Kidney (tissue), 14 donors: Measurements from ENCODE around the gene ABCA5. TPM values are rescaled to one million over a fixed set of nuclear protein-coding genes. Genes with fewer than 3 reads are reported as not detected.

Experiments
- DNase-seq, 5 donors: peaks; one replicate each; pipeline ENCODE4 v3.0.0-alpha.2; 2013 to 2020
- FAIRE-seq: peaks from 2 replicates; lab custom pipeline; 2012; peaks lifted over from hg19 to GRCh38; lab: Jason Lieb, UNC
- H3K27ac ChIP-seq, 2 donors: one replicate each; pipeline ENCODE4 v1.7.0; 2013; ENCODE audit warnings: low read depth in 2 of 2, low read length in 2 of 2, inconsistent platforms in 1 of 2
- H3K27me3 ChIP-seq: one replicate; pipeline ENCODE4 v1.7.1; 2013; ENCODE audit warnings: low read length, inconsistent platforms; ENCODE audit not compliant: control insufficient read depth, insufficient read depth
- H3K36me3 ChIP-seq, 3 donors: one replicate each; pipeline versions ENCODE4 v1.7.0 to v1.7.1; 2013; ENCODE audit warnings: low read length in 3 of 3, control low read depth in 1 of 3, inconsistent platforms in 1 of 3; ENCODE audit not compliant: insufficient read depth in 3 of 3, control insufficient read depth in 2 of 3
- H3K4me1 ChIP-seq, 3 donors: one replicate each; pipeline versions ENCODE4 v1.7.0 to v1.7.1; 2013; ENCODE audit warnings: low read length in 3 of 3, inconsistent platforms in 1 of 3, low read depth in 1 of 3; ENCODE audit not compliant: control insufficient read depth in 2 of 3, insufficient read depth in 2 of 3
- H3K4me3 ChIP-seq, 3 donors: one replicate each; pipeline versions ENCODE4 v1.7.0 to v1.8.1; 2013; ENCODE audit warnings: low read length in 3 of 3, control low read depth in 1 of 3, inconsistent platforms in 1 of 3
- H3K9ac ChIP-seq, 3 donors: one replicate each; pipeline versions ENCODE4 v1.7.0 to v1.7.1; 2013; ENCODE audit warnings: low read length in 3 of 3, control low read depth in 1 of 3, inconsistent platforms in 1 of 3
- H3K9me3 ChIP-seq, 3 donors: one replicate each; pipeline versions ENCODE4 v1.7.0 to v1.7.1; 2013; ENCODE audit warnings: low read length in 3 of 3, control low read depth in 1 of 3, inconsistent platforms in 1 of 3; ENCODE audit not compliant: control insufficient read depth in 2 of 3, insufficient read depth in 1 of 3
- intact Hi-C: fragments of 100-400 bp; cut with DNase I; formaldehyde crosslinking; loops from one replicate; pipeline ENCODE4 v1.11.1; 2022
- polyA plus RNA-seq: library from polyadenylated mRNA; stranded (reverse); fragments of 350-450 nt; fragmentation: Illumina TruSeq; extraction: RNeasy Lipid Tissue Mini Kit (QIAGEN cat#74804); gene quantifications from one replicate; pipeline ENCODE4 v1.2.3, GENCODE V29; 2014; ENCODE audit warnings: low read depth, low replicate concordance; ENCODE audit not compliant: insufficient read depth
- total RNA-seq: library from RNA; stranded (reverse); fragmentation: NEBNext Ultra II Directional; extraction: Animal tissue kit (Norgen Biotek cat#: 25700); gene quantifications from one replicate; pipeline ENCODE4 v1.2.1, GENCODE V29; 2021
- TF ChIP-seq, protein P1 (sequence below): IDR thresholded peaks from 3 replicates; pipeline ENCODE4 v1.5.1; 2012; ENCODE audit warnings: mild to moderate bottlenecking, moderate library complexity, borderline replicate concordance; ENCODE audit not compliant: insufficient read depth; ENCODE audit errors: extremely low read depth
- donor health status: control.
- donor health status: control.
- donor health status: control.
- donor health status: control.
- donor health status: control.
- donor health status: DM: yes; HTN: yes; CAD: no.
- donor health status: Normal renal cell carcinoma (clear cell type).

ABCA5 gene
- total and polyA plus RNA-seq, 2 donors from 2014 or later, result 19.0 to 25.1 TPM

DNA sequence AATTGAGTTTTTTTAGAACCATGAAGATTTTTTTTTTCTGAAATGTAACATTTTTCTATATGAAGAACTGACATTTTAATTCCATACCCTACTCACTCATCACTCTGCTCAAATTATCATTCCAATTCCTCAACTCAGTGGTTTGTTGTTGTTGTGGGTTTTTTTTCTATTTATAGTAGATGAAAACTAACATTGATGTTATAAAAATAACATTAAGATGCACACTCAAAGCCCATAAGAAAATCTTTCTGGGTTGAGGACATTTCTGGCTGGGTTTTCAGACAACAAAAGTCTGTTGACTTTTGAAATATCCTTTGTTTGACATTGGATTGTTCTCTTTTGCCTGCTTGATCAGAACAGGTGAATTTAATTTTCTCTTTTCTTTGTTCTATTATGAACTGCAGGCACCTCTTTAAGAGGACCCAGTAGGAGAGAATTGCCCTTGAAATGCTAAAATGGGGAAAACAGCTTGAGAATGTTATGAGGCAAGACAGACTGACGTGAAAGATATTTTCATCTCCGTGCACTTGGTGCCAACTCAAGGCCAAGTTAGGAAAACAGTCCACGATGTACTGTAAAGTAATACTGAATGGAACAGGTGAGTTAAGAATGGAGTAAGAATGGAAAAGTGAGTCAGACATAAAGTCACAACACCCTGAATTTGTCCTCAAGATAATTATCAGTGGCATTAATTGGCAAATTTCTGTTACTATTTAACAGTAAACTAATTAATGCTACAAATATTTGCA, 16.1 kb upstream of the ABCA5 start:
- no peaks in the 10 kb centered on the region for H3K9me3 ChIP-seq
- TF ChIP-seq, protein P1, sequence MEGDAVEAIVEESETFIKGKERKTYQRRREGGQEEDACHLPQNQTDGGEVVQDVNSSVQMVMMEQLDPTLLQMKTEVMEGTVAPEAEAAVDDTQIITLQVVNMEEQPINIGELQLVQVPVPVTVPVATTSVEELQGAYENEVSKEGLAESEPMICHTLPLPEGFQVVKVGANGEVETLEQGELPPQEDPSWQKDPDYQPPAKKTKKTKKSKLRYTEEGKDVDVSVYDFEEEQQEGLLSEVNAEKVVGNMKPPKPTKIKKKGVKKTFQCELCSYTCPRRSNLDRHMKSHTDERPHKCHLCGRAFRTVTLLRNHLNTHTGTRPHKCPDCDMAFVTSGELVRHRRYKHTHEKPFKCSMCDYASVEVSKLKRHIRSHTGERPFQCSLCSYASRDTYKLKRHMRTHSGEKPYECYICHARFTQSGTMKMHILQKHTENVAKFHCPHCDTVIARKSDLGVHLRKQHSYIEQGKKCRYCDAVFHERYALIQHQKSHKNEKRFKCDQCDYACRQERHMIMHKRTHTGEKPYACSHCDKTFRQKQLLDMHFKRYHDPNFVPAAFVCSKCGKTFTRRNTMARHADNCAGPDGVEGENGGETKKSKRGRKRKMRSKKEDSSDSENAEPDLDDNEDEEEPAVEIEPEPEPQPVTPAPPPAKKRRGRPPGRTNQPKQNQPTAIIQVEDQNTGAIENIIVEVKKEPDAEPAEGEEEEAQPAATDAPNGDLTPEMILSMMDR, result no peak
- intact Hi-C loops, result no loop called here
- H3K27me3 ChIP-seq, result no peaks in the 10 kb centered on the region
- DNase-seq, result no peak
- peak overlapping the region in 1 of 2 donors; percentile 76 for H3K27ac ChIP-seq
- no peak overlapping the region for H3K4me3 ChIP-seq
- H3K9ac ChIP-seq, result no peak overlapping the region
- FAIRE-seq, result peak; percentile 32
- H3K4me1 ChIP-seq, result no peaks in the 10 kb centered on the region
- H3K36me3 ChIP-seq, result no peaks in the 10 kb centered on the region

DNA sequence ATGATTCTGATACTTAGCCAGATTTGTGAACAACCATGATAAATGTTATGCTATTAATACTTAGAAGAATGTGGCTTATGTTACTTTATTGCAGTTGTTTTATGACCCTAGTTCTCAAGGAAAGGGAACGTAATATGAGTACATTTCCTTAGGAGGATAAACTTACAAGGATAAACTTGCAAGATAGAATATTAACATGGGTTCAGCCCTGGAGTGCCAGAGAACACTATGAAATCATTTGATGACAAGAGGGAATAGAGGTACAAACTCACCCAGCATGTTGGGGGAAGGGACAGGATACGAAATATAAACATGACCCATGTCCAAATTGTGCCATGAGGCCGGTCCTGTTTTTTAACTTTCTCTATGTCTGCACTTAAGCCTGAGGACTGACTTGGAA, 13.0 kb upstream of the ABCA5 start:
- H3K27me3 ChIP-seq, result no peaks in the 10 kb centered on the region
- no peak overlapping the region for H3K27ac ChIP-seq
- no peak overlapping the region for H3K9ac ChIP-seq
- H3K9me3 ChIP-seq, result no peaks in the 10 kb centered on the region
- TF ChIP-seq, protein P1, result no peak
- no peak overlapping the region for H3K4me3 ChIP-seq
- peak in 1 of 5 donors; percentile 13 for DNase-seq
- no peaks in the 10 kb centered on the region for H3K4me1 ChIP-seq
- H3K36me3 ChIP-seq, result no peaks in the 10 kb centered on the region
- intact Hi-C loops, result loop anchor here (10.0 kb wide), 1 partner anchor 185 kb away; no protein-coding TSS in a partner anchor
- no peak for FAIRE-seq

DNA sequence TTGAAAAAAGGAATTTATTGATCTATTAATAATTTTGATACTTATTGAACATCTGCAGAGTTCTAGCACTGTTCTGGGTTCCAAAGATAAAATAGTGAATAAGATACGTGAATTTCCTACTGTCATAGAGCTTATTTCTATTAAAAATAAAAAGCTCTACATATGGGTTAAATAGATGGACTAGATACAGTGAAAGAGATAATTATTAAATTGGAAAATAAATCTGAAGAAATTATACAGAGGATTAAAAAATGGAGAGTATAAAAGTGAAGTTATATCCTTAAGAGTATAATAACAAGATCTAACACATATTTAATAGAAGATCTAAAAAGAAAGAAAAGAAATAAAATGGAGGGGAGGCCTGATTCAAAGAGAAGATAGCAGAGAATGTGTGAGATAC, 10.1 kb upstream of the ABCA5 start:
- no peak overlapping the region for H3K27ac ChIP-seq
- no peaks in the 10 kb centered on the region for H3K27me3 ChIP-seq
- TF ChIP-seq, protein P1, result no peak
- H3K4me1 ChIP-seq, result no peaks in the 10 kb centered on the region
- no peaks in the 10 kb centered on the region for H3K9me3 ChIP-seq
- H3K9ac ChIP-seq, result no peak overlapping the region
- FAIRE-seq, result peak; percentile 62
- DNase-seq, result no peak
- H3K36me3 ChIP-seq, result no peaks in the 10 kb centered on the region
- intact Hi-C loops, result loop anchor here (10.0 kb wide), 1 partner anchor 188 kb away; no protein-coding TSS in a partner anchor
- H3K4me3 ChIP-seq, result no peak overlapping the region
